Erythroblast (primary cell): ENCODE measurements around the gene MAPK8.

Experiments
- GATA1 ChIP-seq: IDR thresholded peaks from 2 replicates; pipeline ENCODE4 v1.6.1; 2011; ENCODE audit warnings: low read depth, mild to moderate bottlenecking, control low read depth, low read length, moderate library complexity
- POLR2A ChIP-seq: IDR thresholded peaks from 2 replicates; pipeline ENCODE4 v1.6.1; 2011; ENCODE audit warnings: mild to moderate bottlenecking, low read length

- TF ChIP-seq POLR2A (no peak), GATA1 (no peak)
These were observed 164.7 kb downstream of the MAPK8 start for GRCh38 chr10:48470893-48471805.
